HepG2 (cell line): ENCODE results near the gene NTN4. TPM values are rescaled to one million over a fixed set of nuclear protein-coding genes. Genes with fewer than 3 reads are reported as not detected.

Experiments used
- ATAC-seq: fragments of 200-7000 bp; cut with Tn5 transposase; 3 replicates; pipeline ENCODE4 v1.9.1; 2020; ENCODE audit warnings: mild to moderate bottlenecking, moderate library complexity
- BruUV-seq: library from RNA; stranded (reverse); fragments of 400-500 nt; replicated peaks from 2 replicates; lab custom pipeline; 2021; lab: Mats Ljungman, UMichigan
- CTCF ChIA-PET: fragments of 300-600 bp; formaldehyde crosslinking; extraction: SDS; loops from one replicate; lab custom pipeline; 2021; ENCODE audit warnings: low total read pairs, inconsistent platforms, low intra/inter-chr PET ratio; lab: Yijun Ruan, JAX
- POLR2A ChIA-PET: fragments of 350-600 bp; sonication (Branson Sonifier 250); formaldehyde crosslinking; loops from one replicate; lab custom pipeline; 2020; ENCODE audit warnings: antibody characterized with exemption, inconsistent platforms; lab: Yijun Ruan, JAX
- DNase-seq: peaks from one replicate; pipeline ENCODE4 v3.0.0-alpha.2; 2015; ENCODE audit warnings: low spot score
- FAIRE-seq: peaks from 3 replicates; lab custom pipeline; 2011; peaks lifted over from hg19 to GRCh38; lab: Jason Lieb, UNC
- H2AFZ ChIP-seq: one replicate; pipeline ENCODE4 v1.6.1; 2011; ENCODE audit warnings: low read length, inconsistent platforms
- H3K27ac ChIP-seq: fragments of 300-600 bp; 3 replicates; pipeline ENCODE4 v1.8.0; 2011; ENCODE audit warnings: mixed run types, mild to moderate bottlenecking, mixed read lengths, low read length, inconsistent platforms; ENCODE audit not compliant: insufficient read depth; ENCODE audit errors: extremely low read length
- H3K27me3 ChIP-seq, 2 experiments: fragments of 200-600 bp in 1 of 2; 2 replicates in 1 of 2; 3 replicates in 1 of 2; pipeline versions ENCODE4 v1.6.0 to v1.8.0; 2011; ENCODE audit warnings: low read length in 2 of 2, mild to moderate bottlenecking in 2 of 2, moderate library complexity in 2 of 2, inconsistent platforms in 1 of 2; ENCODE audit not compliant: insufficient read depth in 2 of 2, control insufficient read depth in 1 of 2
- H3K36me3 ChIP-seq, 2 experiments: fragments of 200-600 bp in 1 of 2; replicated peaks in 1 of 2; 2 replicates in 1 of 2; 3 replicates in 1 of 2; pipeline versions ENCODE4 v1.5.1 to v1.8.0; 2011; ENCODE audit warnings: low read length in 2 of 2, inconsistent platforms in 1 of 2; ENCODE audit not compliant: insufficient read depth in 2 of 2, control insufficient read depth in 1 of 2
- H3K4me1 ChIP-seq: 2 replicates; pipeline ENCODE4 v1.5.1; 2012; ENCODE audit warnings: low read length, inconsistent platforms; ENCODE audit not compliant: insufficient read depth
- H3K4me2 ChIP-seq: 2 replicates; pipeline ENCODE4 v1.6.0; 2011; ENCODE audit warnings: low read depth, low read length, inconsistent platforms
- H3K4me3 ChIP-seq, 3 experiments: fragments of 200-600 bp in 1 of 3; sonication (generic), shearing (Covaris generic) in 1 of 3; replicated peaks in 1 of 3; 2 replicates each; pipeline ENCODE4 v1.5.1; 2011 to 2016; ENCODE audit warnings: low read length in 3 of 3, inconsistent platforms in 2 of 3, low read depth in 2 of 3, mild to moderate bottlenecking in 2 of 3, control low read depth in 1 of 3, mixed read lengths in 1 of 3; ENCODE audit not compliant: insufficient read depth in 1 of 3
- H3K79me2 ChIP-seq: one replicate; pipeline ENCODE4 v1.6.1; 2011; ENCODE audit warnings: low read length, inconsistent platforms; ENCODE audit not compliant: insufficient read depth
- H3K9ac ChIP-seq: 2 replicates; pipeline ENCODE4 v1.6.0; 2011; ENCODE audit warnings: mild to moderate bottlenecking, low read depth, low read length, inconsistent platforms; ENCODE audit not compliant: insufficient read depth
- H3K9me3 ChIP-seq: 2 replicates; pipeline ENCODE4 v1.5.1; 2012; ENCODE audit warnings: mild to moderate bottlenecking, low read length
- H4K20me1 ChIP-seq: 2 replicates; pipeline ENCODE4 v1.6.0; 2011; ENCODE audit warnings: inconsistent platforms, mild to moderate bottlenecking, low read length, moderate library complexity; ENCODE audit not compliant: insufficient read depth
- CHD2 ChIP-seq: IDR thresholded peaks from 2 replicates; pipeline ENCODE4 v1.6.1; 2011; ENCODE audit warnings: low read depth, low read length, improper control_type of control experiment
- FOXA1 ChIP-seq, 2 experiments: fragments of 450-650 bp in 1 of 2; sonication (generic) in 1 of 2; formaldehyde crosslinking in 1 of 2; IDR thresholded peaks; 2 replicates each; pipeline versions ENCODE4 v1.4.0 to v1.6.1; 2016 to 2020; ENCODE audit warnings: missing genetic modification reagents in 1 of 2
- HMGXB3 ChIP-seq: sonication (generic); formaldehyde crosslinking; IDR thresholded peaks from 2 replicates; pipeline ENCODE4 v1.4.0; 2020; ENCODE audit warnings: missing genetic modification reagents, borderline replicate concordance
- IKZF1 ChIP-seq: fragments of 450-650 bp; IDR thresholded peaks from 2 replicates; pipeline ENCODE4 v1.7.1; 2016
- JDP2 ChIP-seq: sonication (generic); formaldehyde crosslinking; IDR thresholded peaks from 2 replicates; pipeline ENCODE4 v1.8.1; 2022; ENCODE audit warnings: missing genetic modification reagents, borderline replicate concordance
- KDM1A ChIP-seq: IDR thresholded peaks from 2 replicates; pipeline ENCODE4 v1.6.1; 2016; ENCODE audit warnings: missing compliant biosample characterization
- MED13 ChIP-seq: sonication (generic); formaldehyde crosslinking; IDR thresholded peaks from 2 replicates; pipeline ENCODE4 v1.5.0; 2020; ENCODE audit warnings: missing genetic modification reagents
- MIER2 ChIP-seq: IDR thresholded peaks from 2 replicates; pipeline ENCODE4 v1.6.1; 2016; ENCODE audit warnings: missing biosample characterization, missing genetic modification reagents
- NR2F1 ChIP-seq, 2 experiments: fragments of 450-650 bp in 1 of 2; formaldehyde crosslinking in 1 of 2; IDR thresholded peaks; 2 replicates each; pipeline versions ENCODE4 v1.5.0 to v1.6.1; 2016 to 2020; ENCODE audit warnings: mild to moderate bottlenecking in 1 of 2, missing compliant biosample characterization in 1 of 2, missing genetic modification reagents in 1 of 2, moderate library complexity in 1 of 2
- SP4 ChIP-seq: sonication (generic); formaldehyde crosslinking; IDR thresholded peaks from 2 replicates; pipeline ENCODE4 v1.8.1; 2023; ENCODE audit warnings: mild to moderate bottlenecking, missing genetic modification reagents
- TAF1 ChIP-seq: sonication (generic); formaldehyde crosslinking; IDR thresholded peaks from 2 replicates; pipeline ENCODE4 v1.4.0; 2020; ENCODE audit warnings: missing genetic modification reagents
- ZNF180 ChIP-seq: sonication (generic); formaldehyde crosslinking; IDR thresholded peaks from 2 replicates; pipeline ENCODE4 v1.4.0; 2020; ENCODE audit warnings: low read depth, missing genetic modification reagents, borderline replicate concordance
- ZNF224 ChIP-seq: sonication (generic); formaldehyde crosslinking; IDR thresholded peaks from 2 replicates; pipeline ENCODE4 v1.5.0; 2020; ENCODE audit warnings: mild to moderate bottlenecking, missing genetic modification reagents
- ZSCAN22 ChIP-seq: sonication (generic); formaldehyde crosslinking; IDR thresholded peaks from 2 replicates; pipeline ENCODE4 v1.4.0; 2020; ENCODE audit warnings: mild to moderate bottlenecking, missing genetic modification reagents
- WGBS: methylation state at CpG from one replicate; pipeline ENCODE4 v1.1.6; 2017; ENCODE audit warnings: low lambda C conversion rate; 5-methylcytosine and 5-hydroxymethylcytosine counted together
- in situ Hi-C: cut with HindIII; loops from 2 replicates; pipeline ENCODE4 v1.10.0; 2017; ENCODE audit warnings: low pct_unique_long_range_greater_than_20kb; ENCODE audit not compliant: extremely low pct_ligation_motif_present
- intact Hi-C: fragments of 100-400 bp; cut with micrococcal nuclease; formaldehyde crosslinking; loops from one replicate; pipeline ENCODE4 v1.10.0; 2022; ENCODE audit not compliant: unreplicated experiment
- polyA plus RNA-seq, 8 experiments: library from polyadenylated mRNA; depleted of rRNA in 3 of 8; stranded (reverse) in 7 of 8; unstranded in 1 of 8; fragments of >200 nt; fragmentation: Illumina TruSeq in 4 of 8; extraction: Trizol in 4 of 8; gene quantifications; 2 replicates each; pipeline versions ENCODE4 v1.2.1 to v1.2.3, GENCODE V29; 2011 to 2016; ENCODE audit warnings: low read depth in 4 of 8, missing spikeins in 1 of 8, mixed read lengths in 1 of 8; ENCODE audit not compliant: insufficient read depth in 1 of 8
- total RNA-seq, 5 experiments: library from RNA; depleted of rRNA; stranded (reverse); fragments of >200 nt; fragmentation: Illumina TruSeq; extraction: Trizol; gene quantifications; 2 replicates each; pipeline ENCODE4 v1.2.3, GENCODE V29; 2016; ENCODE audit warnings: low read depth in 1 of 5
- TF ChIP-seq, protein P1 (sequence below): sonication (generic); formaldehyde crosslinking; IDR thresholded peaks from 2 replicates; pipeline ENCODE4 v1.5.0; 2020; ENCODE audit warnings: mild to moderate bottlenecking, missing genetic modification reagents, borderline replicate concordance

Gene NTN4
- total and polyA plus RNA-seq, 2 of the 13 experiments (the other 11 are each of a cell fraction or from before 2014, with no cell fraction given): 7.8 to 11.5 TPM

DNA sequence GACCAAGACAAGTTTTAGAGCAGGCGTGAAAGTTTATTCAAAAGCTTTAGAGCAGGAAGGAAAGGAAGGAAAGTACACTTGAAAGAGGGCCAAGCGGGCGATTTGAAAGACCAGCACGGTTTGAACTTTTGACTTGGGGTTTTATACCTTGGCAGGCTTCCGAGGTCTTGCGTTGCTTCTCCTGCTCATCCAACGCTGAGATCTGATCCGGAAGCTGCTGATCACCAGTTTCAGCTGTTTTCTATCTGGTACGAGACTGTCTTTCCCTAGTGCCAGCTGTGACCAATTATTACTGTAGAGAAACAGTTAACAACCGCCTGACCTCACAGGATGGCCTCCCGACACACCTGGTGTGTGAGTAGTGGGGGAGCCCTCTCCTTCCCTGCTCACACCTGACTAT is 47.6 kb upstream of the NTN4 start (continued):
- TF ChIP-seq NR2F1 (CRISPR knock-in tag; IDR thresholded peaks at IDR 0.05) (0 out of 4 replicates have a peak, but pooled peaks of 1 of the 2 experiments have one; percentile 19), FOXA1 (IDR thresholded peaks at IDR 0.05) (no peak), FOXA1 (CRISPR knock-in tag; IDR thresholded peaks at IDR 0.05) (no peak), TAF1 (no peak), ZNF180 (CRISPR knock-in tag) (no peak)

DNA sequence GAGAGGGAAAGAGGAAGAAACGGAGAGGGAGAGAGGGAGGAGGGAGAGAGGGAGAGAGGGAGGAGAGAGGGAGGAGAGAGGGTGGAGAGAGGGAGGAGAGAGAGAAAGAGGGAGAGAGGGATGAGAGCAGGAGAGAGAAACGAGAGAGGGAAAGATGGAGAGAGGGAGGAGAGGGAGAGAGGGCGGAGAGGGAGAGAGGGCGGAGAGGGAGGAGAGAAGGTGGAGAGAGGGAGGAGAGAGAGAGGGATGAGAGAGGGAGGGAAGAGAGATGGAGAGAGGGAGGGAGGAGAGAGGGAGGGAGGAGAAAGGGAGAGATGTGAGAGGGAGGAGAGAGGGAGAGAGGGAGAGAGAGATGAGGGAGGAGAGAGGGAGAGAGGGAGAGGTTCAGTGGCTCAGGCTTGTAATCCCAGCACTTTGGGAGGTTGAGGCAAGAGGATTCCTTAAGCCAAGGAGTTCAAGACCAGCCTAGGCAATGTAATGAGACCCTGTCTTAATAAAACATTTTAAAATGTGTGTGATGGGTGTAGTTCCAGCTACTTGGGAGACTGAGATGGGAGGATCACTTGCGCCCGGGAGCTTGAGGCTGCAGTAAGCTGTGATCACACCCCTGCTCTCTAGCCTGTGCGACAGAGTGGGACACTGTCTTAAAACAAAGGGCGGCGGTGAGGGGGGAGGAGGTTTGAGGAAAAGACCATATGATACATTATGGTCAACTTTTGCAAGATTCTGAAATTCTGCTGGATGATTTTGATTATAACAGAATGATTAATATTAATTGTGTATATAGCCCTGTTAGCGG is 46.9 kb upstream of the NTN4 start:
- no TSS peak for BruUV-seq
- FAIRE-seq: no peak
- H3K27ac ChIP-seq: no peak overlapping the region
- POLR2A ChIA-PET: no interaction called here
- H3K27me3 ChIP-seq: peaks cover 0 to 5% of the 10 kb centered on the region in 2 experiments; a peak in 1 of 5 replicates
- H2AFZ ChIP-seq: no peak overlapping the region
- peak overlapping the region in 1 of 3 experiments; percentile 52; a peak in 1 of 6 replicates for H3K4me3 ChIP-seq
- CTCF ChIA-PET: no interaction called here
- no peak overlapping the region for H3K9ac ChIP-seq
- H4K20me1 ChIP-seq: no peaks in the 10 kb centered on the region
- in situ Hi-C loops (no loop called here), intact Hi-C loops (no loop called here)
- H3K9me3 ChIP-seq: no peaks in the 10 kb centered on the region
- no peaks in the 10 kb centered on the region for H3K36me3 ChIP-seq
- peak; percentile 75 for ATAC-seq
- peaks cover 24% of the 10 kb centered on the region for H3K4me1 ChIP-seq
- 11% methylated on average over 10 of the region's 10 CpGs for WGBS
- DNase-seq: no peak
- peak overlapping the region; percentile 78 for H3K4me2 ChIP-seq
- no peaks in the 10 kb centered on the region for H3K79me2 ChIP-seq
- TF ChIP-seq KDM1A (CRISPR knock-in tag) (no peak), ZNF224 (CRISPR knock-in tag) (no peak), ZSCAN22 (CRISPR knock-in tag) (no peak), HMGXB3 (CRISPR knock-in tag) (no peak), SP4 (CRISPR knock-in tag) (no peak), CHD2 (no peak), JDP2 (CRISPR knock-in tag) (no peak), MED13 (CRISPR knock-in tag) (no peak), MIER2 (CRISPR knock-in tag) (no peak), IKZF1 (0 out of 2 replicates have a peak, but pooled peaks have one; percentile 24)
- TF ChIP-seq, protein P1, sequence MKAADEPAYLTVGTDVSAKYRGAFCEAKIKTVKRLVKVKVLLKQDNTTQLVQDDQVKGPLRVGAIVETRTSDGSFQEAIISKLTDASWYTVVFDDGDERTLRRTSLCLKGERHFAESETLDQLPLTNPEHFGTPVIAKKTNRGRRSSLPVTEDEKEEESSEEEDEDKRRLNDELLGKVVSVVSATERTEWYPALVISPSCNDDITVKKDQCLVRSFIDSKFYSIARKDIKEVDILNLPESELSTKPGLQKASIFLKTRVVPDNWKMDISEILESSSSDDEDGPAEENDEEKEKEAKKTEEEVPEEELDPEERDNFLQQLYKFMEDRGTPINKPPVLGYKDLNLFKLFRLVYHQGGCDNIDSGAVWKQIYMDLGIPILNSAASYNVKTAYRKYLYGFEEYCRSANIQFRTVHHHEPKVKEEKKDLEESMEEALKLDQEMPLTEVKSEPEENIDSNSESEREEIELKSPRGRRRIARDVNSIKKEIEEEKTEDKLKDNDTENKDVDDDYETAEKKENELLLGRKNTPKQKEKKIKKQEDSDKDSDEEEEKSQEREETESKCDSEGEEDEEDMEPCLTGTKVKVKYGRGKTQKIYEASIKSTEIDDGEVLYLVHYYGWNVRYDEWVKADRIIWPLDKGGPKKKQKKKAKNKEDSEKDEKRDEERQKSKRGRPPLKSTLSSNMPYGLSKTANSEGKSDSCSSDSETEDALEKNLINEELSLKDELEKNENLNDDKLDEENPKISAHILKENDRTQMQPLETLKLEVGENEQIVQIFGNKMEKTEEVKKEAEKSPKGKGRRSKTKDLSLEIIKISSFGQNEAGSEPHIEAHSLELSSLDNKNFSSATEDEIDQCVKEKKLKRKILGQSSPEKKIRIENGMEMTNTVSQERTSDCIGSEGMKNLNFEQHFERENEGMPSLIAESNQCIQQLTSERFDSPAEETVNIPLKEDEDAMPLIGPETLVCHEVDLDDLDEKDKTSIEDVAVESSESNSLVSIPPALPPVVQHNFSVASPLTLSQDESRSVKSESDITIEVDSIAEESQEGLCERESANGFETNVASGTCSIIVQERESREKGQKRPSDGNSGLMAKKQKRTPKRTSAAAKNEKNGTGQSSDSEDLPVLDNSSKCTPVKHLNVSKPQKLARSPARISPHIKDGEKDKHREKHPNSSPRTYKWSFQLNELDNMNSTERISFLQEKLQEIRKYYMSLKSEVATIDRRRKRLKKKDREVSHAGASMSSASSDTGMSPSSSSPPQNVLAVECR: no peak
